Activated CD8-positive, alpha-beta memory T cell treated with anti-CD3 and anti-CD28 coated beads, Interleukin-2, amount 50 U/mL, for 1 hour (primary cell): ENCODE results near the gene CALM1.

Source experiments
- DNase-seq: peaks from one replicate; pipeline ENCODE4 v3.0.0-alpha.2; 2020; ENCODE audit errors: extremely low read depth

Gene CALM1

DNA sequence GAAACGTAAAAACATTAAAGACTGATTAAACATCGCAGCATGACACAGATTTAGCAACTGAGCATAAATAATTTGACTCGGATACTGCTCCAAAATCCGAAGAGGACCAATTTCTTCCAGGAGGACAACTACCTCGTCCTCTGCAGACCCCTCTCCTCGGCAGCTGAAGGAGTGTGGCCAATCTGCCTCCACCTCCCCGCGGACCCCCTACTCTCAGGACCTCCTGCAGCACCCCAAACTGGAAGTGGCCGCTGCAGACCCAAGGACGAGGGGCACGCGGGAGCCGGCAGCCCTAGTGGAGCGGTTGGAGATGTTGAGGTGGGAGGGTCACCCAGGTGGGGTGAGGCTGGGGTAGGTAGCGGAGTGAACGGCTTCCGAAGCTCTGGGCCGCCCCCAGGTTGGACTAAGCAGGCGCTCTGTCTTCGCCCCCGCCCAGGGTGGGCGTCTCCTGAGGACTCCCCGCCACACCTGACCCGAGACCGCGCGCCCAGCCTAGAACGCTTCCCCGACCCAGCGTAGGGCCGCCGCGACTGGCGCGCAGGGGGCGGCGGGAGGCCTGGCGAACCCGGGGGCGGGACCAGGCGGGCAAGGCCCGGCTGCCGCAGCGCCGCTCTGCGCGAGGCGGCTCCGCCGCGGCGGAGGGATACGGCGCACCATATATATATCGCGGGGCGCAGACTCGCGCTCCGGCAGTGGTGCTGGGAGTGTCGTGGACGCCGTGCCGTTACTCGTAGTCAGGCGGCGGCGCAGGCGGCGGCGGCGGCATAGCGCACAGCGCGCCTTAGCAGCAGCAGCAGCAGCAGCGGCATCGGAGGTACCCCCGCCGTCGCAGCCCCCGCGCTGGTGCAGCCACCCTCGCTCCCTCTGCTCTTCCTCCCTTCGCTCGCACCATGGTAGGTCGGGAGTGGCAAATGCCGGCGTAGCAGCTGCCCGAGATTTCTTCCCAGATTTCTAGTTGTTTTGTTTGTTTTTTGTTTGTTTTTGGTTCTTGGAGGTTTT lies at the start of gene CALM1:
TSS of gene CALM1 (plus strand) at position 689 of the 999 bp plus-strand sequence. CDS start at position 891, 202 bp downstream.
- peak; percentile 85 for DNase-seq

DNA sequence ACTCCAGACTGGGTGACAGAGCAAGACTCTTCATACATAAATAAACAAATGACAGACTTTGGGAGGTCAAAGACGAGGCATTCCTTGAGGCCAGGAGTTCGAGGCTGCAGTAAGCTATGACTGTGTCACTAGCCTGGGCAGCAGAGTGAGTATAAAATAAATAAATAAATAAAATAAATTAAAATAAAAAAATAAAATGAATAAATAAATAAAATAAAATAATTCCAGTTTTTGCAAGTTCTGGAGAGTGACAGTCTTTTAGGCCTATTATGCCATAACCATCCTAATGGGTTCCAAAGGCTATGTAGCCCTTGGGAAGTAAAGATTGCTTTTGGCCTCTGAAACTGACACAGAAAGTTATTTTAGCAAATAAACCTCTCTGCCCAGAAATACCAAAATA lies 48.6 kb upstream of the CALM1 start:
- no peak for DNase-seq

DNA sequence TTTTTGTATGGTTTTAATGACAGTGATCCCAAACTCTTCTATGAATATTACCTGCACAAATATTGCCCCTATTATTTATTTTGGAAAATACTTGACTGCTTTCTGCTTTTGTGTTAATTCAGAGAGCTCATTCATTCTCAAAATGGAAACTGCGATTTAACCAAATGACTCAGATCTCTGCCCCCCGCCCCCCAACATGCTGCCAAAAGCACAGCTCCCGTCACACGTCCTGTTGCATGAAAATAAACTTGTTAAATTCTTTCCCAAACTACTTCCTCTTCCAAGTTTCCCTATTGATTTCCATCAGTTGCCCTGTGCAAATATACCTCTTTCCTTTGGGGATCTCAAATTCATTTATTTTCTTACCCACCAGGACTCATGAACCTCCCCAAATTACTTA lies 47.1 kb upstream of the CALM1 start:
- no peak for DNase-seq

DNA sequence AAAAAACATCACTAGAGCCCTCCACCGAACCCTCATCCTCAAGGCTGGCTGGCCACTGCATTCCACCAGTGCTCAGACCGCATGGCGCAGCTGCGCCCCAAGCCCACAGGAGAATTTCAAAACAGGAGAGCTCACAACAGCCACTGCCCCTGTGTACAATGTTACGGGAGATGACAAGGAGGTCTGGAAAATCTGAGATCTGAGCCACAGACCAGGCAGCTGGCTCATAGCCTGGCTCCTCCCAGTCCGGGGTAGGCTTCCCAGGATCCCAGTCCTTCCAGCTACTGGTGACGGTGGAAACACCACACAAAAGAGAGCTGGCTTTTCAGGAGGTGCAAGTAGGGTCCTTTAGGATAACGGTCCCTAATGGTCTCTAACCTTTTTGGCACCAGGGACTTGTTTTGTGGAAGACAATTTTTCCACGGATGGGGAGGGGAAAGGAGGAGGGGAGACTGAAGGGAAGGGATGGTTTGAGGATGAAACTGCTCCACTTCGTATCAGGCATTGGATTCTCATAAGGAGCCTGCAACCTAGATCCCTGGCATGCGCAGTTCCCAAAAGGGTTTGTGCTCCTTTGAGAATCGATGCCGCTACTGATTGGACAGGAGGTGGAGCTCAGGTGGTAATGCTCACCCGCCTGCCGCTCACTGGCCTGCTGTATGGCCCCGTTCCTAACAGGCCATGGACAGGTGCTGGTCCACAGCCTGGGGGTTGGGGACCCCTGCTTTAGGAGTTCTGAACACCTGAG lies 42.1 kb upstream of the CALM1 start:
- no peak for DNase-seq

DNA sequence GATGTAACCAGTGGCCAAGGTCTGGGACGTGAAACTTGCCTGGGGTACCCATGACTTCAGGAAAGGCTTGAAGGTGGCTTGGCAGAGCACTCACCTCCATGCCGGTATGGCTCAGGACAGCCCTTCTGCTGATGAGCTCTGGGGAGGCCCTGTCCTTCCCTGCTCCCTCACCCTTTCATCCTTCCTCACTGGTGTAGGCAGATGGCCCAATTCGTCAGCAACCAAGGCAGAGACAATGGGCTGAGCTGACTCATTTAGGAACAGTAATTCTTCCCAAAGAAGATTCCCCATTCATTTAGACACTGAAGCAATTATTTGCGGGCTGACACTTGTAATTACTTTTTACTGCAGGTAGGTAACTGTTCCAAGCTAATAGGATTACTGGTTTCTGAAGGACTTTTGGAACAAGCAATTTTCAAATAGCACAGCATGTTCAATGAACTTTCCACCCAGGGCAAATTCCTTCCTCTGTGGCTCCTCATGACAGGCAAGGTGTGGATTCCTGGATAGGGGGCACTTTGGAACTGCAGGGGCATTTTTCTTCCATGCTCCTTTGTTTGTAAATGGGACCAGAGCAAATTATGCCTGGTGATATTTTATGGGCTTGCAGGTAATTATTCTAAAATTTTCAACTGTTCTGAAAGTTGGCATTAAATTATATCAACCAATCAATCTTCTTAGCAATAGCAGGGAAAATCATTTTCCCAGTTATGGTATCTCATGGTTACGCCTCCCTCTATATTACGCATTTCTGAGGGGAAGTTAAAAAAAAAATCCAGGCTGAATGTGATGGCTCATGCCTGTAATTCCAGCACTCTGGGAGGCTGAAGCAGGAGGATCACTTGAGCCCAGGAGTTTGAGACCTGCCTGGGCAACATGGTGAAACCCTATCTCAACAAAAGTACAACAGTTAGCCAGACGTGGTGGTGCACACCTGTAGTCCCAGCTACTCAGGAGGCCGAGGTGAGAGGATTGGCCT lies 41.0 kb upstream of the CALM1 start:
- DNase-seq, result no peak

DNA sequence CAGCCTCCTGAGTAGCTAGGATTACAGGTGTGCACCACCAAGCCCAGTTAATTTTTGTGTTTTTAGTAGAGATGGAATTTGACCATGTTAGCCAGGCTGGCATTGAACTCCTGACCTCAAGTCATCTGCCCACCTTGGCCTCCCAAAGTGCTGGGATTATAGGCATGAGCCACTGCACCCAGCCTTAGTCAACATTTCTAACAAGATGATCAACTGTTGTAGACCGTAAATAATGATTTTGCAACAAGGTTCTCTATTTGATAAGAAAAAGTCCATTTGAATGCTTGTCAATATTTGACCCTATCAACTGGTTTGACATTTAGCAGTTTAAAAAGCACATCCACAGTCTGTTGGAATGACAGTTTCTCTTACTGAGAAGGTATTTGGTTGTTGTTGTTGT lies 39.9 kb upstream of the CALM1 start:
- DNase-seq, result no peak

DNA sequence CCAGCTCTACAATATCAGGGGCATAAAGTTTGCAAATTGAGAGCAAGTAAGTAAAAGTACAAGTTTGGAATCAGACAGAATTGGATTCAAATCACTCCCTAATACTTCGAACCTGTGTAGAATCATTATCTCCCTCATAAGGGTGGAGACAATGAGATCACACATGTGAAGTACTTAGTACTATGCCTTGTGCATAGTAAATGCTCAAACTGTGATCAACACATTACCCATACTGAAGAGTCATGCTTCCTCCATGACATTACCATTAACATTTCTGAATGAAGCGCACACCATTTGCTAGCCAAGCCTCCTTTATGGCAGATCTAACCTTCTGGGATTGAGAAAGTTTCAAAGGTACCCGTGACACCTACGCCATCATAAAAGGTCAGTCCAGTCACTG lies 38.5 kb upstream of the CALM1 start:
- no peak for DNase-seq

DNA sequence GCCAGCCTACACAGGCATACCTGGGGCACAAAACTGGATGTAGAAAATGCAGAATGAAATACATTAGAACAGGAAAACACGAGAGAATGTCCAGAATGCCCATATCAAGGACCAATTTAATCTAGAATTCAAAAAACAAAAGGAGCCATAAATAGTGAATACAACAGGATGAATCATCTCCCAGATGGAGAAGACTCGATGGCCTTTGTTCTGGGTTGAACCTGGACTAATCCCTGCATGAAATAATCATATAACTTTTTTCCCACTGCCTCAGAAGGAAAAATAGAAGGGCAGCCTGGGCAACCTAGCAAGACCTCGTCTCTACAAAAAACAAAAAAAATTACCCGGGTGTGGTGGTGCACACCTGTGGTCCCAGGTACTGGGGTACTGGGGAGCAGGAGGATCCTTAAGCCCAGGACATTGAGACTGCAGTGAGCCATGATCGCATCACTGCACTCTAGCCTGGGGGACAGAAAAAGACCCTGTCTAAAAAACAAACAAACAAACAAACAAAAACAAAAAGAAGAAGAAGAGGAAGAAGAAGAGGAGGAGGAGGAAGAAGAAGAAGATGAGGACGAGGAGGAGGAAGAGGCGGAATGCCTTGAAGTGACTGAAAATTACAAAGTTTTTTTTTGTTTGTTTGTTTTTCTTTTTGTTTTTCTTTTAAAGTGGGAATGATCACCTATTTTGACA lies 34.8 kb upstream of the CALM1 start:
- DNase-seq, result no peak

DNA sequence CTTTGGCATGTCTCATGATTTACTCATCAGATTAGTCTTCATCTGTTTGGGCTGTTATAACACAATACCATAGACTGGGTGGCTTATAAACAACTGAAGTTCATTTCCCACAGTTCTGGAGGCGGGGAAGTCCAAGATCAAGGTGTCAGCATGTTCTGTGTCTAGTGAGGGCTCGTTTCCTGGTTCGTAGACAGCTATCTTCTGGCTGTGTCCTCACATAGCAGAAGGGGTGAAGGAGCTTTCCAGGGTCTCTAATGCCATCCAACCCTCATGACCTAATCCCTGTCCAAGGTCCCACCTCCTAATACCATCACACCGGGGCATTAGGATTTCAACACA lies 34.3 kb upstream of the CALM1 start:
- DNase-seq, result no peak

DNA sequence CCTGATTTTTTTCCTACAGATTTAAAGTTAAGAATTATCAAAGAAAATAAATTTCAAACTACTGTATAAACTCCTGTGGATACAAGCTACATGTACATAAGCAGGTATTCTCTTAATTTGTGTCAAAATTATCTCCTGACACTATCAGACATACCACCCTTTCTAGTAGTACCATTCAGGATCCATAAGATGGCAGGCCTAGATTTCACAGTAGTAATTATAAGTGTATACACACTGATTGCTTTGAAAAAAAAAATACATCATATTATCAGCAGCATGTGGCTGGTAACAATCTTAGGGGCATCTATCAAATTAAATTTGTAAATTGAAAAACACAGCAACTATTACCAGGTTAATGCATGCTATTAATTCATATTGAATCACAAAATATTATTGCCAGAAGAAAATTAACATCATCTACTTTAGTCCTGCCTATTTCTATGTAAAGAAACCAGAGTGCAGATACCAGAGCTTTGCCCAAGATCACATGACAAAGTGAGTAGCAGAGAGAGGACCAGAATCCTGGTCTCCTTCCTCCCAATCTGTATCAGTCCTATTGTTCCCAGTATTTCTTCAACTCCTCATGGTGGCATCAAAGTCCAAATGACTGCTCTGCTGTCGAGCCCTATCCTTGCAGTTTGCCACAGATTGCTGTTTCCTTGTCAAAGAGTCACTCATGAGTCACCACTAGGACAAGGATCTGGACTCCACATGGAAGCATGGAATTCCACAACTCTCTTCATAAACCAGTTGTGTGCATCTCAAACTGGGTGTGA lies 27.7 kb upstream of the CALM1 start:
- DNase-seq, result peak; percentile 12

DNA sequence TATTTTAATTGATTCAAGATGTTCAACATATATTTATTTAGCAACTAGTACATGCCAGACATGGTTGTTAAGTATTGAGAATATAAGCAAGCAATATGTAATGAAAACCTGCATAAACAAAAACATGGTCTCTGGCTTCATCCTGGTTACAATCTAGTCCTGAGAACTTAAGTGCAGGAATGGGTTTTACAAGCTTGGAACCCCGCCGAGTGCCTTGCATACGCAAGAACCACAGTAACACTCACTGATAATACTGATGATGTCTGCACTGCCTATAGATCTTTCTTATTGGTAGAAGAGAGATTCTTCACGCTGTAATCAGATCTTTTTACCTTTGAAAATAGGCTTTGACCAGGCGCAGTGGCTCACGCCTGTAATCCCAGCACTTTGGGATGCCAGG lies 22.9 kb upstream of the CALM1 start:
- no peak for DNase-seq

DNA sequence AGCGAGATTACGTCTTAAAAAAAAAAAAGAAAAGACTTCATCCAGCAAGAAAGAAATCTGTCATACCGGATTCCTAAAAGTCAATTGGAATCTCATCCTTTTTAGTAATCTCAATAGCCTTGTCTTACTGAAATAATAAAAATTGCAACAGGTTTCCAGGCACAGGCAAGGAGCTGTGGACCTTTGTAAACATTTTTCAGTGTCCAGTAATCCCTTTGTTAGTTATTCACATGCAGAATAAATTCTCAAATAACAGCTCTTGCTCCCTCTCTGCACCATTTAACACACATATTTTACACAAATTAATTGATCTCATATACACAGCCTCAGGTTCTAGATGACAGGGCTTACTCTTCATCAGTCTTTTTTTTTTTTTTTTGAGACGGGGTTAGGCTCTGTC lies 22.0 kb upstream of the CALM1 start:
- no peak for DNase-seq

DNA sequence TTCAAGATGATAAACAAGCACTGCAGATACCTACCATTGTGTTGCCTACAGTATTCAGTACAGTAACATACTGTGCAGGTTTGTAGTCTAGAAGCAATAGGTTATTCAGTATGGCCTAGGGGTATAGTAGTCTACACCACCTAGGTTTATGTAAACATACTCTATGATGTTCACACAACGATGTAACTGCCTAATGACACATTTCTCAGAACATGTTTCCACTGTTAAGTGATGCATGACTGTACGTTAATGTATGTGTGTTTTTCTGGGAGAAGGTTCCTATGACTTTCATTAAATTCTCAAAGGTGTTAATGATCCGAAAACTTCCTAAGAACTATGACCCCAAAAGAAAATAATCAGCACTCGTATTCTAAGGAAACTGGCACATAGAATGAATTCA lies 20.9 kb upstream of the CALM1 start:
- no peak for DNase-seq

DNA sequence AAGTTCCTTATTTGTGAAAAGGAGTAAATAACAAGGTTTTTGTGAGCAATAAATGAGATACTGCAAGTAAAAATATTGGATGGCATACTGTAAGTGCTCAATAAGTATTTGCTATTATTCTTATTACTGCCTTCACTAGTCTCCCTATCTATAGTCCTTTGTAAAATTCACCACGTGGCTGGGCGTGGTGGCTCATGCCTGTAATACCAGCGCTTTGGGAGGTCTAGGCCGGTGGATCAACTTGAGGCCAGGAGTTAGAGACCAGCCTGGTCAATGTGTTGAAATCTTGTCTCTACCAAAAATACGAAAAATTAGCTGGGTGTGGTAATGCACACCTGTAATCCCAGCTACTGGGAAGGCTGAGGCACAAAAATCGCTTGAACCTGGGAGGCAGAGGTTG lies 18.6 kb upstream of the CALM1 start:
- DNase-seq, result no peak

DNA sequence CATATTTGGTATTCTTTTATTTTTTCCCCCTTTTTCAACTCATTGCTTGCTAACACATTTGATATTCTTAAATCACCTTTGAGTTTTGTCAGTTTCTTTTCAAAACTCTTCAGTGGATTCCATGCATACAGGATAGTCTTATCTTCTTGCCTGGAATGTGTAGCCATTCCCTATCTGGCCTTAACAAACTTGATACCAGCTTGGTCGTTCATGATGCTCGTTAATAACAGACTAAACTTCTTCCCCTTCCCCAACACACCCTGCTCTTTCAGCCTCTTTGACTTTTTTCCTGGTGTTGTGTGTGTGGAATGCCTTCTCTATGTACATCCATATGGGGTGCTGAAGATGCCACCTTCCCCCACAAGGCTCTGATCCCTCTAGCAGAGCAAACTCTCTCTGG lies 17.7 kb upstream of the CALM1 start:
- no peak for DNase-seq

DNA sequence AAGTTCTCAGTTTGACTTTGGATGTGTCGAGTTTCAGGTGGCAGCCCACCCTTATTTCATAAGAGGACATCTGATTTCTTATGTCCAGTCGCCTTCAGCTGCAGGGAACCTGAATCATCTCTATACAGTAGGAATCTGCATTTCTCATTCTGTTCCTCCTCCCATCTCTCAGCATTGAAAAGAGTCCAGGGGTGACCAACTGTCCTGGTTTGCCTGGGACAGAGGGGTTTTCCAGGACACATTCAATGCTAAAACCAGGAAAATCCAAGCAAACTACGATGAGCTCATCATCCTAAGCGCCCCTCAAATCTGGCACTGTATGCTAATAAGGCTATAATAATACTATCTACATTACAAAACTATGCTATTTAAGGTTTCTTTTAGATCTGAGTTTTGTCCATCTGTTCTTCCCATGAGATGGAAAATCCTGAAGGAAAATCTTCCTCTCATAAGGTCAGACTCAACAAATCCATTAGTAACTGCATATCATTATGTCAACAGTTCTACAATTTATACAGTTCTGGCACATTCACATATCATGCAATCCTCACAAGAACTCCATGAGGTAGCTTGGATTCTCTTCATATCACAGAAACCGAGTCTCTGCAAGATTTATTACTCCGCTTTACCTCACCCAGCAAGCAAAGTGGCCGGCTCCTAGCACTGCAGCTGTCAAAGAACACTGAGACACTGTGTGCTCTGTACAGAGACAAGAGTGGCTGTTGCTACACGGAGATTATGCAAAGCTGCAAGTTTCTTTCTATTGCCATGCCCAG lies 15.6 kb upstream of the CALM1 start:
- DNase-seq, result no peak

DNA sequence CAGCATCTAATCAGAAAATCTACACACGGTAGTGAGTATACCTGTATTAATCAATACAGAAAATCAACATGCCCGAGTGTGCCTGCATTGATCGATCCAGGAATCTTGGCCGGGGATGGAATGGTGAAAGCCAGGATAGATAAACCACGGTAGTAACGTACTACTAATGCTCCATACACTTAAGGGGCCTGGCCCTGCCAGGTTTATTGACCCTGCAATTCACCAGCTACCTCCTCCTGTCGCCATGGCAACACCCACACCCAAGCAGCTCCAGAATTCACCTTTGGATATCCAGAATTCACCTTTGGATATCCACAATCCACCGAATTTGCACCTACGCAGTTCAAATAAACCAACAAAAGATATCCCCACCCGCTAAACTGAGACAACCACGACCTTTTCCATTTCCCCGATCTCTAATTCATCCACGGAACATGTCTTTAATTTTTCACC lies 14.8 kb upstream of the CALM1 start:
- no peak for DNase-seq

DNA sequence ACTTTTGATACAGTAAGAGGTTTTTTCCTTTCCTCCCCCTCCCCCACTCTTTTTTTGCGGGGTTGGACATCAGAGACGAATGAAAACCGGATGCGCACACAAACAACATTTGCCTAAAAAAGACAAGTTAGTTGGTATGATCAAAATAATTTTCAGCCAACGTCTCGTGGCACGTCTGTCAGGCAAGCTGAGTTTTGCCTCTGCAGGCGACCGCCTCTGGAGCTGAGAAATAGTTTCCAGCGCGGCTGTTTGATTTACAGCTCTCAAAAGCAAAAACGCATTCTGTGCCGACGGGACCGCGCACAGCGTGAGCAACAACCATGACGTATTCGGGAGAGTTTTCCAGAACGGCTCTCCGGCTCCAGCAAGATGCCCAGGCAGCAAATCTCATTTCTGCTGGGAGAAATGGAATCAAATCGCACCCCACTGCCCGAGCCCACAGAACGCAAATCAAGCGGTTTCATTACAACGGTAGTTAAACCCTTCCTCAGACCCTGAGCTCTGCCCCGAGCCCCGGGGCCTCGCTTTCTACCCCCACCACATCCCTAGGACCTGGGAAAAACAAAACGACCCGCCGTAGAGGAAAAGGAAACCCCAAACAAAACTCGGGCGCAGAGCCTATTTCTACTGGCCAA lies 14.2 kb upstream of the CALM1 start:
- peak; percentile 71 for DNase-seq

DNA sequence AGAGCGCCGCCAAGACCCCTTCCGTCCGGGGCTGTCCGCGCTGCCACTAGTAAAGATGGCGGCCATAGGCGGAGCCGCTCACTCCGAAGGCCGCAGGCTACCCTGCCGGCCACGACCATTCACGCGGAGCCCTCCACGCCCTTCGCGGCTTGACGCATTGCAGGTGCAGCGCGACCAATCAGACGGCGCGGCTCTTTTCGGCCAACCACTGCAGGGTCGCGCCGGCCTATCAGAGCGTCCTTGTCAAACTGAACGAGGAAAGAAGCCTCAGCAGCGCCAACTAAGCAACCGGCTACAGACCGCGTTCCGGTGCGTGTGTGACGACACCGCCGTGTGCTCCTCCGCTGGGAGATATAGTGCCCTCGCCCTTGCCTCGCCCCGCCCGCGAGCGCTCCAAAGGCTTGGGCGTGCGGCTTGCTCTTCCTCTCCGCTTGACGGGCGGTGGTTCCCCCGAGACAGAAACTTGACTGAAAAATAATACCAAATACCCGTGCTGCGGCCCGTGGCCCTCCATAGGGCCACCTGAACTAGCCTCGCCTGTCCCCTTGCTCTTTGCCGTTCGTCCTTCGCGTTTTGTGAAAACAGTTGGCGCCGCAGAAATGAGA lies 13.6 kb upstream of the CALM1 start:
- DNase-seq, result peak; percentile 92
